Neural cell (in vitro differentiated cells): ENCODE measurements around the gene CGGBP1. TPM values are rescaled to one million over a fixed set of nuclear protein-coding genes. Genes with fewer than 3 reads are reported as not detected.

Source experiments
- H2AFZ ChIP-seq: fragments of 200-600, 300-800 bp; sonication (generic), shearing (Covaris generic); 2 replicates; pipeline ENCODE4 v1.6.0; 2014; ENCODE audit warnings: low read depth, mild to moderate bottlenecking, antibody characterized with exemption, low read length, moderate library complexity
- H3F3A ChIP-seq: fragments of 200-600 bp; shearing (Covaris generic); 2 replicates; pipeline ENCODE4 v1.6.1; 2016; ENCODE audit warnings: mild to moderate bottlenecking, moderate library complexity, mixed read lengths, antibody characterized with exemption, low read length; ENCODE audit not compliant: insufficient read depth, poor library complexity, severe bottlenecking
- H3K27ac ChIP-seq: fragments of 200-600, 300-800 bp; sonication (generic), shearing (Covaris generic); 2 replicates; pipeline ENCODE4 v1.5.1; 2014; ENCODE audit warnings: mild to moderate bottlenecking, low read length, moderate library complexity
- H3K27me3 ChIP-seq: fragments of 300-800, 200-600 bp; sonication (generic), shearing (Covaris generic); 2 replicates; pipeline ENCODE4 v1.6.0; 2014; ENCODE audit warnings: mild to moderate bottlenecking, low read depth, low read length, moderate library complexity; ENCODE audit not compliant: insufficient read depth
- H3K36me3 ChIP-seq: fragments of 300-800, 200-600 bp; sonication (generic), shearing (Covaris generic); 2 replicates; pipeline ENCODE4 v1.5.1; 2014; ENCODE audit warnings: mild to moderate bottlenecking, antibody characterized with exemption, low read length, moderate library complexity; ENCODE audit not compliant: insufficient read depth
- H3K4me2 ChIP-seq: fragments of 300-800, 200-600 bp; sonication (generic), shearing (Covaris generic); 2 replicates; pipeline ENCODE4 v1.6.0; 2014; ENCODE audit warnings: mild to moderate bottlenecking, low read length
- H3K4me3 ChIP-seq: fragments of 300-800, 200-600 bp; sonication (generic), shearing (Covaris generic); 2 replicates; pipeline ENCODE4 v1.5.1; 2014; ENCODE audit warnings: mild to moderate bottlenecking, low read length, moderate library complexity
- H3K79me2 ChIP-seq: fragments of 200-600 bp; shearing (Covaris generic); replicated peaks from 2 replicates; pipeline ENCODE4 v1.6.0; 2014; ENCODE audit warnings: mild to moderate bottlenecking, low read length, moderate library complexity; ENCODE audit not compliant: insufficient read depth
- H3K9ac ChIP-seq: fragments of 300-800, 200-600 bp; sonication (generic), shearing (Covaris generic); 2 replicates; pipeline ENCODE4 v1.6.1; 2016; ENCODE audit warnings: mild to moderate bottlenecking, low read length, mixed read lengths
- H3K9me2 ChIP-seq: fragments of 200-600 bp; shearing (Covaris generic); 2 replicates; pipeline ENCODE4 v1.6.1; 2016; ENCODE audit warnings: mild to moderate bottlenecking, low read length, mixed read lengths; ENCODE audit not compliant: insufficient read depth
- H3K9me3 ChIP-seq: fragments of 200-600, 300-800 bp; sonication (generic), shearing (Covaris generic); 2 replicates; pipeline ENCODE4 v1.6.1; 2016; ENCODE audit warnings: mild to moderate bottlenecking, mixed run types, low read length, moderate library complexity, mixed read lengths
- H4K20me1 ChIP-seq: fragments of 200-600 bp; shearing (Covaris generic); 2 replicates; pipeline ENCODE4 v1.6.1; 2016; ENCODE audit warnings: mild to moderate bottlenecking, mixed run types; ENCODE audit not compliant: insufficient read depth
- POLR2AphosphoS5 ChIP-seq: IDR thresholded peaks from 2 replicates; pipeline ENCODE4 v1.6.1; 2012
- RAD21 ChIP-seq: fragments of 450-650 bp; conservative IDR thresholded peaks from 2 replicates; pipeline ENCODE4 v1.6.1; 2014; ENCODE audit warnings: antibody characterized with exemption, mild to moderate bottlenecking, moderate library complexity
- REST ChIP-seq: IDR thresholded peaks from 2 replicates; pipeline ENCODE4 v1.6.1; 2012; ENCODE audit warnings: borderline replicate concordance
- SMC3 ChIP-seq: fragments of 450-650 bp; conservative IDR thresholded peaks from 2 replicates; pipeline ENCODE4 v1.6.1; 2014; ENCODE audit warnings: antibody characterized with exemption, mild to moderate bottlenecking, moderate library complexity; ENCODE audit not compliant: poor library complexity
- TAF1 ChIP-seq: IDR thresholded peaks from 2 replicates; pipeline ENCODE4 v1.6.1; 2012; ENCODE audit warnings: low read depth
- polyA plus RNA-seq: library from polyadenylated mRNA; depleted of rRNA; stranded (reverse); fragments of >200 nt; gene quantifications from 2 replicates; pipeline ENCODE4 v1.2.3, GENCODE V29; 2014

Gene CGGBP1
- polyA plus RNA-seq, 1 donor from 2014 or later, result 139 TPM

- Histone ChIP-seq H3K79me2 (no peaks in the 10 kb centered on the region), H2AFZ (no peak overlapping the region), H3K9me2 (no peaks in the 10 kb centered on the region), H3K9ac (no peak overlapping the region), H3F3A (no peaks in the 10 kb centered on the region), H4K20me1 (no peaks in the 10 kb centered on the region), H3K9me3 (no peaks in the 10 kb centered on the region), H3K4me3 (no peak overlapping the region), H3K27me3 (no peaks in the 10 kb centered on the region), H3K27ac (no peak overlapping the region), H3K4me2 (no peak overlapping the region), H3K36me3 (no peaks in the 10 kb centered on the region)
- no peak for TF ChIP-seq SMC3
- TF ChIP-seq POLR2AphosphoS5, result no peak
- TF ChIP-seq RAD21, result no peak
- TF ChIP-seq REST, result no peak
- TF ChIP-seq TAF1, result no peak
Observed at GRCh38 chr3:88002448-88002847, 56.4 kb downstream of the CGGBP1 start.

Other genes starting within 250 kb of the CGGBP1 start
- gene ZNF654, start 250 bp upstream of the CGGBP1 start, polyA plus RNA-seq, result 17.0 and 20.4 TPM in 2 replicates
- gene C3orf38, start 91.0 kb upstream of the CGGBP1 start, polyA plus RNA-seq, result 26.5 and 34.2 TPM in 2 replicates